HG03575 (cell line): Measurements from ENCODE around the gene ARL4C.

ENCODE experiments used
- ATAC-seq: cut with Tn5 transposase; IDR thresholded peaks from one replicate; pipeline ENCODE4 v1.9.1; 2021; ENCODE audit not compliant: unreplicated experiment, insufficient number of reproducible peaks, low FRiP score; ENCODE audit errors: extremely low read depth

ARL4C gene

GRCh38 chr2:234453216-234453615 is 43.7 kb downstream of the ARL4C start:
- ATAC-seq, result no peak

DNA sequence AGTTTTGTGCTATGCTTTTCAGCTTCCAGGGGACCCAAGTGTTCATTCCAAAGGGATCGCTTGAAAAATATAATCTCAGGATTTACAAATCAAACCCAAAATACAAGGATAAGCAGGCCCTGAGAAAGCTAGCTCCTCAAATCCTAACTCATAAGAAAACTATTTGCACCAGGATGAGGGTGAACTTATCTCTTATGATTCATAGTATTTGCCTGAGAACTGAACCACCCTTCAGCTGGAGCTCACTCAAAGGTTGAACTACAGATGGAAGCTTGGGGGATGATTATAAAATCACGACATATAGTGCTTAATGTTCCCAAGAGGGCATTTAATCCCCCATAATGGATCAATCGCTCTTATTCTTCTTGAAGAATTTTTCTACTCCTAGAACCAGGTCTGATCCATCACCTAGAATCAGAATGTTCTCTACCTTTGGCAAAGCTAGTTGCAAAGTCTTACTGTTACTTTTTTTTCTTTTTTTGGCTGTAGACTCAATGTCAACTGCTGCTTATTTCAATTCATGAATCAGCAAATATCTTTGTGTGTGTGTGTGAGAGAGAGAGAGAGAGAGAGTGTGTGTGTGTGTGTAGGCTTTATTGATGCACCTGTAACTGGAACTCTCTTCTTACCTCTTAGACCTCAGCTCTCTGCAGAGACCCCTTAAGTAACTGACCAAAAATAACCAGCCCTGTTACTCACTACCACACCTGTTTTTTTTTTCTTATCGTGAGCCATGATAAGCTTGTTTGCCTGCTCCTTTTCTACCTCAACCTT is 44.8 kb downstream of the ARL4C start:
- no peak for ATAC-seq

DNA sequence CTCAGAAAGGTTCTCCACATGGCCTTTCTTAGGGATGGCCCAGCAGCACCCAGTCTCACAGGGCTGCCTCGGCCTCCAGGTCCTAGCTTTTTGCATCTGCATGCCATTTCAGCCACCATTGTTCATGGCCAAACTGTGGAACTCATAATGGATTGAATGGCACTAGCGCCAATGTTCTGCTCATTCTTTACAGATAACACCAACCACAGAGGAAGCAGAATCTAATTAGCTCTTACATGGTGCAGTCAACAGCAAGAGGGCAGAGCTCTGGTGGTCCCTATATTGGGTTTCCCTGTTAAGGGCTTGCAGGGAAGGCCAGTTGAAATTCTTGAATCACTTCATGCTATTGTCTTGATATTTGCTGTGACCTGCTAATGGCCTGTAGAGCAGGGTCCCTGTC is 45.6 kb downstream of the ARL4C start:
- ATAC-seq, result no peak

DNA sequence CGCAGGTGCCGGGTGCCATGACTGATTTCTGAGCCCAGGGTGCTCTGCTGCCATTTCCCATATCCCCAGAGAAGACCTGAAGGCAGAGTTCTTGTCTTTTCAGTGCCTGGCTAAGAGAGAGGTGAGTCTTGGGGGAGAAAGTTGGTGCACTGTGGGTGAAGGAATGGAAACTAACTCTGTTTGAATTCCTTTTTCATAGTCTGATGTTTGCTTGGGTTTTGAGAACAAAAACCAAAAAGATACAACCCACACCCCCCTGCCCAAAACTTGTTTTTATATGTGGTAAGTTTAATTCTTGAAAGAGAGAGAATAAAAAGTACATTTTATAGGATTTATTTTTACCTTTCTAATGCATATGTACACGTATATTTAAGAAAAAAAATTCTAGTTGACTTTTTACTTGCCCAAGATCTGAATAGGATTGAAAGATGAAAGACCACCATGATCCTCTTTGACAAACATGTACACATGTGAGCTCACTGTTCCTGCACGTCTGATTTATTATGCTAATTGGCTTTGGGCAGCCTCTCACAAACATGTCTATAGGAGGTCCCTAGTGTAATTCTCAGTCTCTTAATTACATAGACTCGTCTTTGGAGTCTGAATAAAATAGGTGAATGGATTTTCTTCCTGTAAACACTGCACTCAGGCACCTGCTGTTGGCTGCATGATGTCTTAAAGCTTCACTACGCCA is 46.3 kb downstream of the ARL4C start:
- ATAC-seq, result no peak

DNA sequence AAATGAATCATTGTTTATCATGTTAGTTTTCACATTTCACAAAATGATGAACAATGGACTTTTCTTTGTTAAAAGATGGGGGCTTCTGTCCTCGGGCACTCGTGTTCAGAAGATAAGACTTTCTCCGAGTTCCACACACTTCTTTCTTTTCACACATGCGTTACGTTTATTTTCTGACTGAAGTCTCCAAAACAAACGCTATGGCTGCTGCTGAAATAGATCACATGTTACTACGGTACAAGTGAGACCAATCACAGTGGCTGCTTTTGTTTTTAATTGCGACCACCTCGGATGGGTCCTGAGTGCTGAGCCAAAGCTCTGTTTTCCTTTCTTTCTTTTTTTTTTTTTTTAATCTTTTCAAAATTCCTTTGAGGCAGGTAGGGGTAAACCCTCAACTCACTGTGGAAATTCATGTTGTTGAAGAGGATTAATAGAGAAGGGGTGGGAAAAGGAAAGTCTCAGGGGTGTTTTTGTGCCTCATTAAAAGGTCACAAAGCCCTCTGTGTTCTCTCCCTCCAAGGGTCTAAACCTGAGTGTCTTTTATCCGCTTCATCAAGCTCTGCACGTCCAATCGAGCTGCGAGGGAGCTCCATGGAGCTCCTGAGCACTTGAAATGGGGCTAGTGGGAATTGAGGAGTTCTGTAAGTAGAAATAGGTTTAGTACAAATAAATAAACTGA is 48.2 kb downstream of the ARL4C start:
- no peak for ATAC-seq

DNA sequence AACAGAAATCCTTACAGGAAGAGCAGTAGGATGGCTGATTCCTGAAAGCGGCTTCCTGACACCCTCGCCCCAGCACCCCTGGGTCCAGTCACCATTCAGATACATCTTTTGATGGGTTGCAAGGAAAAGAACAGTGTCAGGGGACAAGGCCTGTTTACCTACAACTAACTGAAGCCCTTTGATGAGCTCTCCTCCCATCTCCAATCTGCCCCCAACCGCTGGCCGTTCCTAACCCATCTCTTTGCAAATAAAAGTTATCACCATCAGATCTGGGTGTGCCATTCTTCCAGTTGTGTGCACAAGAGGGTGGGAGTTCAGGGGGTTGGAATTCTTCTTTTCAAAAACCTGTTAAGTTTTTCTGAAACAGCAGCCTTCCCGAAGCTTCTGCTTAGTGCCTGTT is 48.9 kb downstream of the ARL4C start:
- no peak for ATAC-seq

DNA sequence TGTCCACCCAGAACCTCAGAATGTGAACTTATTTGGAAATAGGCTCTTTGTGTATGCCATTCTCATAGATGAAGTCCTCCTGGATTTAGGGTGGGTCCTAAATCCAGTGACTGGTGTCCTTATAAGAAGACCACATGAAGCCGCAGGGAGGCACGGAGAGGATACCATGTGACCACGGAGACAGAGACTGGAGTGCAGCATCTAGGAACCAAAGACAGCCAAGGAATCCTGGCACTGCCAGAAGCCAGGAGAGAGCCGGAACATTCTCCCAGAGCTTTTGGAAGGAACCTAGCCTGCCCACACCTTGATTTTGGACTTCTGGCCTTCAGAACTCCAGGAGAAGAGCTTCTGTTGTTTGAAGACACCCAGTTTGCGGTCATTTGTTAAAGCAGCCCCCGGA is 49.7 kb downstream of the ARL4C start:
- no peak for ATAC-seq

GRCh38 chr2:234446404-234447076 is 50.3 kb downstream of the ARL4C start:
- ATAC-seq, result peak; percentile 72

DNA sequence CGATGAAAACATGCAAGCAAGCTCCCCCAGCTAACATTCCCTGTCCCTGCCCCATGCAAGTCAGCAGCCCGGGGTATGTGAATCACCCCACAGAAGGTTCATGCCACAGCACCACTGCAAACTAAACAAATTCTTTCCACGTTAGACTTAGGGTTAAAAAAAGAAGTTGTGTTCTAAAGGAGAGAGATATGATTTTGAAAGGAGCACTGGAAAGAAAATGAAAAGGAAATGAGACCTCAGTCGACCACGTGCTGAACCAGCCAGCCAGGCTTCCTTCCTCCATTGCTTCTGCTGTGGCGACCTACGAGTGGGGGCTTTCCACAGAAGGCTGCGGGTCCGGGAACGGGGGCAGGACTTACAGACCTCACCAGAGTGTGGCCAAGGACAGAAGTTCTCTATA is 52.0 kb downstream of the ARL4C start:
- ATAC-seq, result no peak

- ATAC-seq, result no peak
Measured at GRCh38 chr2:234444242-234444730, 52.6 kb downstream of the ARL4C start.
